NB4 (cell line): ENCODE data around the gene DNAJA4.

Source experiments
- DNase-seq: peaks from one replicate; pipeline ENCODE4 v3.0.0; 2010; ENCODE audit warnings: low read depth
- H3K4me3 ChIP-seq: one replicate; pipeline ENCODE4 v1.5.1; 2011; ENCODE audit warnings: mild to moderate bottlenecking, low read depth, low read length, moderate library complexity
- CTCF ChIP-seq: IDR thresholded peaks from one replicate; pipeline ENCODE4 v1.5.1; 2012; ENCODE audit warnings: low read depth, low read length
- MAX ChIP-seq: IDR thresholded peaks from 2 replicates; pipeline ENCODE4 v1.6.1; 2011; ENCODE audit warnings: low read depth, low read length
- MYC ChIP-seq: IDR thresholded peaks from 2 replicates; pipeline ENCODE4 v1.6.1; 2011; ENCODE audit warnings: low read depth, low read length
- POLR2A ChIP-seq: IDR thresholded peaks from 2 replicates; pipeline ENCODE4 v1.6.1; 2011; ENCODE audit warnings: mild to moderate bottlenecking; ENCODE audit not compliant: insufficient read length; ENCODE audit errors: extremely low read depth

DNAJA4 gene

GRCh38 chr15:78316283-78317083, 52.1 kb downstream of the DNAJA4 start:
- TF ChIP-seq CTCF (no peak), POLR2A (no peak), MYC (no peak)
- DNase-seq = no peak
- H3K4me3 ChIP-seq = no peak overlapping the region

- peak; percentile 45 for DNase-seq
- TF ChIP-seq MYC (no peak), CTCF (peak; percentile 25)
- no peak overlapping the region for H3K4me3 ChIP-seq
Observed at GRCh38 chr15:78317145-78317836, 52.9 kb downstream of the DNAJA4 start.

- no peak overlapping the region for H3K4me3 ChIP-seq
- no peak for DNase-seq
- TF ChIP-seq MAX = no peak
- TF ChIP-seq CTCF = no peak
- no peak for TF ChIP-seq MYC
- TF ChIP-seq POLR2A = no peak
Observed at GRCh38 chr15:78319588-78319987, 55.2 kb downstream of the DNAJA4 start.

- H3K4me3 ChIP-seq = no peak overlapping the region
- TF ChIP-seq CTCF = no peak
- TF ChIP-seq MAX = no peak
- no peak for TF ChIP-seq MYC
- TF ChIP-seq POLR2A = no peak
- no peak for DNase-seq
Observed at GRCh38 chr15:78320183-78320582, 55.8 kb downstream of the DNAJA4 start.

GRCh38 chr15:78321041-78321570, 56.7 kb downstream of the DNAJA4 start:
- DNase-seq = no peak
- TF ChIP-seq POLR2A (no peak), MAX (no peak), CTCF (no peak)
- no peak overlapping the region for H3K4me3 ChIP-seq

GRCh38 chr15:78321786-78322185, 57.4 kb downstream of the DNAJA4 start:
- no peak overlapping the region for H3K4me3 ChIP-seq
- no peak for TF ChIP-seq CTCF
- no peak for TF ChIP-seq POLR2A
- TF ChIP-seq MAX = no peak
- TF ChIP-seq MYC = no peak
- DNase-seq = no peak
